Measurements from ENCODE around the gene IQCN. TPM values are rescaled to one million over a fixed set of nuclear protein-coding genes. Genes with fewer than 3 reads are reported as not detected.

Gene IQCN
- 0.31 to 0.59 TPM (median 0.39 TPM) in 5 replicates for total RNA-seq (2022; extraction: Qiagen RNA extraction; ENCODE audit: low read depth)

GRCh38 chr19:18274219-18274780 lies at the start of gene IQCN:
IQCN (minus strand) TSS chr19:18274452; CDS start chr19:18269478, 4,974 bp downstream.

GRCh38 chr19:18322759-18323460 lies 48.7 kb upstream of the IQCN start, which contains the start of gene LSM4:
LSM4 (minus strand) TSS chr19:18323076; CDS start chr19:18323020, 56 bp downstream.

GRCh38 chr19:18281082-18282020 lies 7.1 kb upstream of the IQCN start, which contains the start of gene JUND:
JUND (minus strand) TSS chr19:18281622; CDS start chr19:18281484, 138 bp downstream.

GRCh38 chr19:18225702-18226468 lies 48.4 kb downstream of the IQCN start, which contains the start of gene PDE4C:
PDE4C (minus strand) TSS chr19:18226438; CDS start chr19:18226415, 23 bp downstream.

Other genes starting within 250 kb of the IQCN start
- gene IL12RB1, start 187.5 kb downstream of the IQCN start, total RNA-seq (2022; extraction: Qiagen RNA extraction; ENCODE audit: low read depth): not detected in 5 replicates
- 1.7 to 2.6 TPM (median 1.9 TPM) in 5 replicates for gene MAST3, start 176.7 kb downstream of the IQCN start, total RNA-seq (2022; extraction: Qiagen RNA extraction; ENCODE audit: low read depth)
- 1.7 to 11.5 TPM (median 8.6 TPM) in 5 replicates for gene PIK3R2, start 121.3 kb downstream of the IQCN start, total RNA-seq (2022; extraction: Qiagen RNA extraction; ENCODE audit: low read depth)
- 12.2 to 20.9 TPM (median 15.6 TPM) in 5 replicates for gene IFI30, start 100.6 kb downstream of the IQCN start, total RNA-seq (2022; extraction: Qiagen RNA extraction; ENCODE audit: low read depth)
- gene MPV17L2, start 81.2 kb downstream of the IQCN start, total RNA-seq (2022; extraction: Qiagen RNA extraction; ENCODE audit: low read depth): 8.2 to 13.6 TPM (median 13.0 TPM) in 5 replicates
- gene RAB3A, start 70.4 kb downstream of the IQCN start, total RNA-seq (2022; extraction: Qiagen RNA extraction; ENCODE audit: low read depth): 0.63 to 1.1 TPM (median 0.78 TPM) in 5 replicates
- 0.08 to 0.22 TPM (median 0.16 TPM) in 4 of 5 replicates, not detected in the other for gene PDE4C, start 48.0 kb downstream of the IQCN start, total RNA-seq (2022; extraction: Qiagen RNA extraction; ENCODE audit: low read depth)
- gene JUND, start 7.2 kb upstream of the IQCN start, total RNA-seq (2022; extraction: Qiagen RNA extraction; ENCODE audit: low read depth): 27.0 to 68.8 TPM (median 60.8 TPM) in 5 replicates
- gene LSM4, start 48.6 kb upstream of the IQCN start, total RNA-seq (2022; extraction: Qiagen RNA extraction; ENCODE audit: low read depth): 212 to 240 TPM (median 230 TPM) in 5 replicates
- gene PGPEP1, start 66.1 kb upstream of the IQCN start, total RNA-seq (2022; extraction: Qiagen RNA extraction; ENCODE audit: low read depth): 2.2 to 3.7 TPM (median 3.6 TPM) in 5 replicates
- gene GDF15, start 111.7 kb upstream of the IQCN start, total RNA-seq (2022; extraction: Qiagen RNA extraction; ENCODE audit: low read depth): 32.5 to 82.2 TPM (median 56.6 TPM) in 5 replicates
- gene LRRC25, start 123.2 kb upstream of the IQCN start, total RNA-seq (2022; extraction: Qiagen RNA extraction; ENCODE audit: low read depth): 0.05 TPM in 2 of 5 replicates, not detected in the others
- 35.0 to 58.4 TPM (median 53.9 TPM) in 5 replicates for gene SSBP4, start 144.9 kb upstream of the IQCN start, total RNA-seq (2022; extraction: Qiagen RNA extraction; ENCODE audit: low read depth)
- gene ISYNA1, start 163.7 kb upstream of the IQCN start, total RNA-seq (2022; extraction: Qiagen RNA extraction; ENCODE audit: low read depth): 31.8 to 43.0 TPM (median 41.5 TPM) in 5 replicates
- gene ELL, start 247.6 kb upstream of the IQCN start, total RNA-seq (2022; extraction: Qiagen RNA extraction; ENCODE audit: low read depth): 4.0 to 5.2 TPM (median 5.0 TPM) in 5 replicates

All from A549 treated with CpdA at 1 μM for 4 hours (cell line).